Gastroesophageal sphincter (tissue), 4 donors: ENCODE results near the gene INHA. TPM values are rescaled to one million over a fixed set of nuclear protein-coding genes. Genes with fewer than 3 reads are reported as not detected.

ENCODE experiments used
- ATAC-seq: fragments of 150-250 bp; one replicate; pipeline ENCODE4 v1.9.1; 2016; ENCODE audit warnings: mild to moderate bottlenecking, moderate library complexity
- H3K27ac ChIP-seq, 4 donors: fragments of 200-600 bp; sonication (generic) in 3 of 4; 1 replicate in 3 of 4; 2 replicates in 1 of 4; pipeline ENCODE4 v1.5.1; 2016 to 2019
- H3K27me3 ChIP-seq: fragments of 200-600 bp; sonication (generic); one replicate; pipeline ENCODE4 v1.5.1; 2019
- H3K36me3 ChIP-seq, 2 donors: fragments of 200-600 bp; sonication (generic); one replicate each; pipeline ENCODE4 v1.5.1; 2019; ENCODE audit warnings: control low read depth in 1 of 2
- H3K4me1 ChIP-seq, 3 donors: fragments of 200-600 bp; sonication (generic); 1 replicate in 2 of 3; 2 replicates in 1 of 3; pipeline ENCODE4 v1.5.1; 2016 to 2019; ENCODE audit warnings: control low read depth in 2 of 3
- H3K4me3 ChIP-seq, 2 donors: fragments of 200-600 bp; sonication (generic); one replicate each; pipeline ENCODE4 v1.5.1; 2019; ENCODE audit warnings: mild to moderate bottlenecking in 1 of 2, moderate library complexity in 1 of 2
- H3K9me3 ChIP-seq, 3 donors: fragments of 200-600 bp; sonication (generic); one replicate each; pipeline ENCODE4 v1.5.1; 2017 to 2019; ENCODE audit warnings: control low read depth in 2 of 3
- EP300 ChIP-seq: sonication (generic); formaldehyde crosslinking; IDR thresholded peaks from one replicate; pipeline ENCODE4 v1.6.1; 2017; ENCODE audit warnings: antibody characterized with exemption, mild to moderate bottlenecking
- POLR2A ChIP-seq, 2 donors: fragments of 450-650 bp; IDR thresholded peaks; one replicate each; pipeline ENCODE4 v1.6.1; 2017; ENCODE audit warnings: antibody characterized with exemption in 2 of 2, mild to moderate bottlenecking in 2 of 2, moderate library complexity in 1 of 2
- POLR2AphosphoS5 ChIP-seq: sonication (generic); formaldehyde crosslinking; IDR thresholded peaks from one replicate; pipeline ENCODE4 v1.6.1; 2017; ENCODE audit warnings: antibody characterized with exemption
- WGBS, 2 donors: methylation state at CpG; one replicate each; pipeline ENCODE4 v1.1.5; 2018; ENCODE audit warnings: low coverage in 1 of 2; 5-methylcytosine and 5-hydroxymethylcytosine counted together
- total RNA-seq, 4 donors: library from RNA; depleted of rRNA; stranded (reverse); fragments of >200 nt; gene quantifications; one replicate each; pipeline ENCODE4 v1.1.0, GENCODE V29; 2016
- TF ChIP-seq, protein P1 (sequence below), 4 experiments: fragments of 200-600 bp in 2 of 4; fragments of 450-650 bp in 2 of 4; sonication (generic) in 1 of 4; IDR thresholded peaks; one replicate each; pipeline ENCODE4 v1.5.1; 2017 to 2019; ENCODE audit warnings: antibody characterized with exemption in 4 of 4, mild to moderate bottlenecking in 2 of 4, moderate library complexity in 2 of 4

Gene INHA
- total RNA-seq, 4 donors from 2014 or later: 1.8 to 4.4 TPM; not detected in 2

GRCh38 chr2:219573166-219573565, 1.1 kb downstream of the INHA start:
- no peak for TF ChIP-seq POLR2A (IDR thresholded peaks at IDR 0.05)
- TF ChIP-seq, protein P1, sequence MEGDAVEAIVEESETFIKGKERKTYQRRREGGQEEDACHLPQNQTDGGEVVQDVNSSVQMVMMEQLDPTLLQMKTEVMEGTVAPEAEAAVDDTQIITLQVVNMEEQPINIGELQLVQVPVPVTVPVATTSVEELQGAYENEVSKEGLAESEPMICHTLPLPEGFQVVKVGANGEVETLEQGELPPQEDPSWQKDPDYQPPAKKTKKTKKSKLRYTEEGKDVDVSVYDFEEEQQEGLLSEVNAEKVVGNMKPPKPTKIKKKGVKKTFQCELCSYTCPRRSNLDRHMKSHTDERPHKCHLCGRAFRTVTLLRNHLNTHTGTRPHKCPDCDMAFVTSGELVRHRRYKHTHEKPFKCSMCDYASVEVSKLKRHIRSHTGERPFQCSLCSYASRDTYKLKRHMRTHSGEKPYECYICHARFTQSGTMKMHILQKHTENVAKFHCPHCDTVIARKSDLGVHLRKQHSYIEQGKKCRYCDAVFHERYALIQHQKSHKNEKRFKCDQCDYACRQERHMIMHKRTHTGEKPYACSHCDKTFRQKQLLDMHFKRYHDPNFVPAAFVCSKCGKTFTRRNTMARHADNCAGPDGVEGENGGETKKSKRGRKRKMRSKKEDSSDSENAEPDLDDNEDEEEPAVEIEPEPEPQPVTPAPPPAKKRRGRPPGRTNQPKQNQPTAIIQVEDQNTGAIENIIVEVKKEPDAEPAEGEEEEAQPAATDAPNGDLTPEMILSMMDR (IDR thresholded peaks at IDR 0.05): no peak
- TF ChIP-seq EP300: no peak
- no peak overlapping the region for H3K4me3 ChIP-seq
- H3K27ac ChIP-seq: no peak overlapping the region
- WGBS, 2 donors: 79 to 94% methylated on average over 3 to 5 of the region's 5 CpGs
- peaks cover 37% of the 10 kb centered on the region for H3K27me3 ChIP-seq
- no peak for ATAC-seq
- no peaks in the 10 kb centered on the region for H3K9me3 ChIP-seq
- H3K36me3 ChIP-seq: peaks cover 0 to under 1% of the 10 kb centered on the region in 2 donors
- H3K4me1 ChIP-seq: peaks cover 0 to 22% (median 0%) of the 10 kb centered on the region in 3 donors

GRCh38 chr2:219574484-219575311, 2.6 kb downstream of the INHA start:
- TF ChIP-seq POLR2A (IDR thresholded peaks at IDR 0.05): no peak
- TF ChIP-seq, protein P1 (IDR thresholded peaks at IDR 0.05): no peak
- TF ChIP-seq POLR2AphosphoS5: no peak
- TF ChIP-seq EP300: no peak
- Histone ChIP-seq H3K4me3 (no peak overlapping the region), H3K27ac (no peak overlapping the region), H3K27me3 (peaks cover 42% of the 10 kb centered on the region), H3K4me1 (peaks cover 0 to 19% (median 0%) of the 10 kb centered on the region in 3 donors), H3K36me3 (no peaks in the 10 kb centered on the region), H3K9me3 (no peaks in the 10 kb centered on the region)
- 70 to 80% methylated on average over 2 of the region's 22 CpGs for WGBS, 2 donors
- ATAC-seq: no peak

DNA sequence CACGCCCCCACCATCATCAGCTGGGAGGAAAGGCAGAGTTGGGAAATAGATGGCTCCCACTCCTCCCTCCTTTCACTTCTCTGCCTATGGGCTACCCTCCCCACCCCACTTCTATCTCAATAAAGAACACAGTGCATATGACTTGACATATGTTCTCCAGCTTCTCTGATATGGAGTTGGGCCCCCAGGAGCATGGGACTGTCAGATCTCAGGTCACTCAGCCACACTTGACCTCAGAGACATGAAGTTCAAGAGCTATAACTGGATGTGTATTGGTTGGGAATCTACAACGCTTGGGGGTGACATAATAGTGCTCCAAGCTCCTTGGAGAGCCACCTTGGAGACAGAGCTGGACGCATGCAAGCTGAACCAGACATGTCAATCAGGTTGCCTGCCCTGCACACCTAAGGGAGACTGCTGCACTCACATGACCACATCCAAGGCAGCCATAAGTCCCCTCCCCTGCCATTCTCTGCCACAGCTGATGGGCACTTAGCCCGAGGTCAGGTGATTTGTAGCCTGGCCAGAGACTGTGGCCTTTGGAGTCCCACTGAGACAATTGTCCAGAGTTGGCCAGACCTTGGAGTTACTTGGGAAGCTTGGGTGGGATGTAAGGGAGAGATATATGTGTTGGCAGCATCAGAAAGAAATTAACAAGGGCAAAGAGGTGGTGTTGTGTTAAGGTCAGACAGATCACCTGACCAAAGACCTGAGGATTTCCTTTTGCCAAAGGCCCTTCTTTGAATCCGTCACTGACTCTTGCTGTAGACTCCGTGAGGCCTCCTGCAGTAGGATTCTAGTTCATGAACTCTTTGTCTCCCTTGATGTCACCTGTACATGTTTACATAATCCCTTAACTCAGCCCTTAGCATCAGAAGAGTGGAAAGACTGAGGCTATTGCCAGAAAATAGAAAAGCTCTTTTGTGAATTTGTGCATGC, 3.7 kb downstream of the INHA start:
- Histone ChIP-seq H3K36me3 (no peaks in the 10 kb centered on the region), H3K9me3 (no peaks in the 10 kb centered on the region), H3K4me1 (peaks cover 0 to 11% (median 0%) of the 10 kb centered on the region in 3 donors), H3K4me3 (no peak overlapping the region), H3K27me3 (peaks cover 46% of the 10 kb centered on the region), H3K27ac (no peak overlapping the region)
- TF ChIP-seq POLR2A (IDR thresholded peaks at IDR 0.05) (no peak), EP300 (no peak), POLR2AphosphoS5 (no peak)
- TF ChIP-seq, protein P1 (IDR thresholded peaks at IDR 0.05): no peak
- no peak for ATAC-seq
- 60 to 73% methylated on average over 1 to 2 of the region's 6 CpGs for WGBS, 2 donors

GRCh38 chr2:219576505-219577388, 4.6 kb downstream of the INHA start:
- WGBS, 2 donors: 16 to 24% methylated on average over 6 to 10 of the region's 15 CpGs
- Histone ChIP-seq H3K9me3 (no peaks in the 10 kb centered on the region), H3K27ac (no peak overlapping the region), H3K27me3 (peaks cover 52% of the 10 kb centered on the region), H3K4me1 (peaks cover 0 to 6% (median 0%) of the 10 kb centered on the region in 3 donors), H3K36me3 (no peaks in the 10 kb centered on the region), H3K4me3 (no peak overlapping the region)
- TF ChIP-seq POLR2AphosphoS5 (no peak), EP300 (no peak), POLR2A (IDR thresholded peaks at IDR 0.05) (no peak)
- TF ChIP-seq, protein P1 (IDR thresholded peaks at IDR 0.05): no peak
- no peak for ATAC-seq
